ENCODE data around the gene PLCB4. TPM values are rescaled to one million over a fixed set of nuclear protein-coding genes. Genes with fewer than 3 reads are reported as not detected.

The PLCB4 gene
- total and polyA plus RNA-seq, 4 experiments from 2014 or later = not detected

DNA sequence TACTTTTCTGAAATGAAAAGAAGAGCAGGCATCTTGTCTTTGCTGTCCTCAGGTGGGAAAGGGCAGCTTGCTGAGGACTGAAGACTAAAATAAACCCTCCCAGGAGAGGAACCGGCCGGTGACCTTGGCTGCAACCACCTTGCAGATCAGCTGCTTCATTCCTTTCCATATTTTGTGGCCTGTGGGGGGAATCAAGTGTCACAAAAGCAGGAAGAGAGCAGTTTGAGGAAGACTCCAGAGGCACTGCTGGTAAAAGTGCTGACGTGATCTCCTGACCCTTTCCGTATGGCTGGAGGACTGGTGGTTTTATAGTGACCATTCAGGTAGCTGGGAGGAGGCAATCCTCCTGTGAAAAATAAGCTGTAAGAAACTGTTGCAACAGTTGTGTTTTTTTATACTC is 157.0 kb downstream of the PLCB4 start:
- Histone ChIP-seq H3K27ac (ENCODE audit: low read depth, low read length) (no peak overlapping the region), H3K4me3 (ENCODE audit: low read length in 2 of 2) (no peak overlapping the region), H3K4me1 (ENCODE audit: insufficient read depth, low read length) (no peaks in the 10 kb centered on the region), H3K27me3 (ENCODE audit: insufficient read depth, low read length) (no peaks in the 10 kb centered on the region), H3K36me3 (ENCODE audit: insufficient read depth, low read length) (no peaks in the 10 kb centered on the region), H3K9me3 (ENCODE audit: control insufficient read depth in 1 of 2, low read length in 2 of 2) (no peaks in the 10 kb centered on the region)
- Mint-ChIP-seq H3K9me3 (peaks cover 0 to 10% (median 1%) of the 10 kb centered on the region in 8 donors), H3K4me3 (no peak overlapping the region), H3K27me3 (no peaks in the 10 kb centered on the region), H3K36me3 (no peaks in the 10 kb centered on the region), H3K4me1 (no peaks in the 10 kb centered on the region), H3K27ac (no peak overlapping the region)
- ChIA-PET POLR2A (ENCODE audit: partially characterized antibody) (no interaction called here), CTCF (ENCODE audit: partially characterized antibody) (no interaction called here)
- intact Hi-C loops (cut with micrococcal nuclease) = no loop called here
- DNase-seq = no peak

DNA sequence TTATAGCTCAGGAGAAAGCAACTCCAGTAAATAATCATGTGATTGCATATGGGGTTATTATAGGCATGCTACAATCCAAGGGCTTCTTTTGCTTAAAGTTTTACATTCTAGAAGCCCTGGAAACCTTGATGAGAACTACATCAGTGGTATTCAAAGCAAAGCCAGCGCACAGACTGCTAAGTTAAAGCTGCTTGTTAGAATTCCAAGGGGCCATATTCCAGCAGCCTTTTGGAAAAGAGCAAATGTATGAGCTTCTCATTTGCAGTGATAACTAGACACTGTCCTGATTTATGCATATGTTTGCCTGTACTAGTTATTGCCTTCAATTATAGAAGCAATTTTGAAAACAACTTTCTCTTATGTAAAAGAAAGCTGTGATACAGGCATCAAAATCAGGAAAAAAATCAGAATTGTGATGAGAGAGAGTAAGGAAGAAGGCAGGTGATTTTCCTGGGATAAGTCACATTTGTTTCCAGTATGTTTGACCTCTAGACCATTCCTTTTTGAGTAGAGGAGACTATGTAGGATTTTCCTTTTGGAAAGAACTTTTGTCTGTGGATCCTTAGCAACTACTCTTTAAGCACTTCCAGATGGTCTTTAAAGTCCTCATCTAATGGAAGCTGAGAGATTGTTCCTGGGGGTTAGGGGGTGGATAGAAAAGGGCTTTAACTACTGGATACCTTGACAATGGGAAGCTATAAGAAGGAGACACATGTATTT is 159.2 kb downstream of the PLCB4 start:
- no peaks in the 10 kb centered on the region for H3K9me3 ChIP-seq (ENCODE audit: control insufficient read depth in 1 of 2, low read length in 2 of 2)
- H3K4me1 ChIP-seq (ENCODE audit: insufficient read depth, low read length) = no peaks in the 10 kb centered on the region
- H3K36me3 ChIP-seq (ENCODE audit: insufficient read depth, low read length) = no peaks in the 10 kb centered on the region
- Mint-ChIP-seq H3K36me3 (no peaks in the 10 kb centered on the region), H3K4me1 (no peaks in the 10 kb centered on the region), H3K4me3 (no peak overlapping the region), H3K27me3 (no peaks in the 10 kb centered on the region), H3K9me3 (peaks cover 0 to 10% (median under 1%) of the 10 kb centered on the region in 8 donors), H3K27ac (no peak overlapping the region)
- H3K27me3 ChIP-seq (ENCODE audit: insufficient read depth, low read length) = no peaks in the 10 kb centered on the region
- H3K4me3 ChIP-seq (ENCODE audit: low read length in 2 of 2) = no peak overlapping the region
- no peak for DNase-seq
- no peak overlapping the region for H3K27ac ChIP-seq (ENCODE audit: low read depth, low read length)
- ChIA-PET CTCF (ENCODE audit: partially characterized antibody) (no interaction called here), POLR2A (ENCODE audit: partially characterized antibody) (no interaction called here)
- intact Hi-C loops (cut with micrococcal nuclease) = no loop called here

DNA sequence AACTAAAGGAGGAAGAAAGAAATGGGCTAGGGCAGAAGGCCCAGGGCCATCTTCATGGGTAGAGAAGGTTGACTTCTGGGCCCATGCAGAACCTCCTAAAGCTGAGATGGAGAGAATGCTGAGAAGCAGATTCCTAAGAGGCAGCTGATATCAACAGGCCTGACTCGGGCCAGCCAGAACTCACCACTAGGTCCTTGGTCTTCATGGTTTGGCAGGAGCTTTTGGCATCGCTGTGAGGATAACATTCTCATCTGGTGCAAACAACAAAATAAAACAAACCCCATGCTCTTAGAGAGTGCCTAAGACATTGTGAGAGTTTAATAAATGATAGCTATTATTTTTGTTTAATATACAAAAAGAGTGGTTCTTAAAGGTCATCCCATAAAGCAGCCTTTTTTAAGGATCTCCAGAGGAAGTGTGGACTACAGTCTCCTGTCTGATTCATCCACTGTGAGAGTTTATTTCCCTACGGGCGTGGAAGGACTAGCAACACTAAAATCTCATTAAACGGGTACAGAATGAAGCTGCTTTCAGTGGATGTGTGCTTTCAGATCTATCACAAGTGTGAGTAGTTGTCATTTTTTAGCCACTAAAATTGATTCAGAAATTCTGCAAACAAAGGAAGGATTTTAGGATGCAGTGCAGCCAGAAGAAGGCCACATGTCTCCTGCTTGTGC is 160.0 kb downstream of the PLCB4 start:
- no peaks in the 10 kb centered on the region for H3K9me3 ChIP-seq (ENCODE audit: control insufficient read depth in 1 of 2, low read length in 2 of 2)
- Mint-ChIP-seq H3K27me3 (no peaks in the 10 kb centered on the region), H3K4me3 (no peak overlapping the region), H3K4me1 (no peaks in the 10 kb centered on the region), H3K27ac (no peak overlapping the region), H3K9me3 (peaks cover 0 to 8% (median 0%) of the 10 kb centered on the region in 8 donors), H3K36me3 (no peaks in the 10 kb centered on the region)
- ChIA-PET POLR2A (ENCODE audit: partially characterized antibody) (no interaction called here), CTCF (ENCODE audit: partially characterized antibody) (no interaction called here)
- H3K27ac ChIP-seq (ENCODE audit: low read depth, low read length) = no peak overlapping the region
- no peak for DNase-seq
- H3K36me3 ChIP-seq (ENCODE audit: insufficient read depth, low read length) = no peaks in the 10 kb centered on the region
- no peaks in the 10 kb centered on the region for H3K4me1 ChIP-seq (ENCODE audit: insufficient read depth, low read length)
- no peak overlapping the region for H3K4me3 ChIP-seq (ENCODE audit: low read length in 2 of 2)
- H3K27me3 ChIP-seq (ENCODE audit: insufficient read depth, low read length) = no peaks in the 10 kb centered on the region
- intact Hi-C loops (cut with micrococcal nuclease) = no loop called here

DNA sequence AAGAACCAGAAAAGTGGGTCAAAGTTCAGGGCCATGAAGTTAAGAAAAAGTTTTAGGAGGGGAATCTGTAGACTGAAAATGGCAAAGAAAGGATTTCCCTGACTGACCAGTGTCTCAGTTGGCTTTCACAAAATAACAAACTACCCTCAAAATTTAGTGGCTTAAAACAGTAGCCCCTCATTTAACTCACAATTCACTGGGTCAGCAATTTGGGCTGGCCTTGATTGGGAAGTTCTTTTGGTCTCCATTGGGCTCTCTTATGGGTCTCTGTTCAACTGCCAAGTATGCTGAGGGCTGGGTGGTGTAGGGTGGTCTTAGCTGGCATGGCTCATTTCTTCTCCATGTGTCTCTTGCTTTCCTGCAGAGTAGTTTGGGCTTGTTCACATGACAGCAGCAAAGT is 161.5 kb downstream of the PLCB4 start:
- Mint-ChIP-seq H3K4me1 (no peaks in the 10 kb centered on the region), H3K36me3 (no peaks in the 10 kb centered on the region), H3K27me3 (no peaks in the 10 kb centered on the region), H3K27ac (no peak overlapping the region), H3K9me3 (peaks cover 0 to 5% (median 0%) of the 10 kb centered on the region in 8 donors), H3K4me3 (no peak overlapping the region)
- CTCF ChIA-PET (ENCODE audit: partially characterized antibody) = no interaction called here
- no peak overlapping the region for H3K27ac ChIP-seq (ENCODE audit: low read depth, low read length)
- no peaks in the 10 kb centered on the region for H3K9me3 ChIP-seq (ENCODE audit: control insufficient read depth in 1 of 2, low read length in 2 of 2)
- POLR2A ChIA-PET (ENCODE audit: partially characterized antibody) = no interaction called here
- H3K4me1 ChIP-seq (ENCODE audit: insufficient read depth, low read length) = no peaks in the 10 kb centered on the region
- no peaks in the 10 kb centered on the region for H3K36me3 ChIP-seq (ENCODE audit: insufficient read depth, low read length)
- intact Hi-C loops (cut with micrococcal nuclease) = no loop called here
- no peaks in the 10 kb centered on the region for H3K27me3 ChIP-seq (ENCODE audit: insufficient read depth, low read length)
- no peak for DNase-seq
- H3K4me3 ChIP-seq (ENCODE audit: low read length in 2 of 2) = no peak overlapping the region

DNA sequence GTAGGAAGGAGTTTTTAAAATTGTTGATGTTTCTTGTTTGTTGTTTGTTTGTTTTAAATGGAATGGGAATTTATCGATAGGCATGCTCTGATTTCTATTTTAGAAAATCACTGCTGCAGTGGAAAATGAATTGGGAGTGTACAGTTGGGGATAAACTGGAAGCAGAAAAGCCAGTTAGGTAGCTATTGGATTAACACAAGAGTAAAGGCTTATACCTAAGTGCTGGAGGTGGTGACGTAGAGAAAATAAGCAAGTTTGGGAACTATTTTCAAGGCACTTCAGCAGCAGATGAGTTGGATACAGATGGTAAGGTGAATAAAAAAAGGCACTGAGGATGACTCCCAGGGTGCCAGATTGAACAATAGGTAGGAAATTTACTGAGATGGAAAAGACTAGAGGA is 164.9 kb downstream of the PLCB4 start:
- H3K9me3 Mint-ChIP-seq = peaks cover 0 to 5% (median 0%) of the 10 kb centered on the region in 8 donors
- no peaks in the 10 kb centered on the region for H3K36me3 ChIP-seq (ENCODE audit: insufficient read depth, low read length)
- no peak overlapping the region for H3K4me3 ChIP-seq (ENCODE audit: low read length in 2 of 2)
- intact Hi-C loops (cut with micrococcal nuclease) = no loop called here
- H3K27ac ChIP-seq (ENCODE audit: low read depth, low read length) = no peak overlapping the region
- no peaks in the 10 kb centered on the region for H3K36me3 Mint-ChIP-seq
- no peak overlapping the region for H3K4me3 Mint-ChIP-seq
- H3K9me3 ChIP-seq (ENCODE audit: control insufficient read depth in 1 of 2, low read length in 2 of 2) = no peaks in the 10 kb centered on the region
- CTCF ChIA-PET (ENCODE audit: partially characterized antibody) = no interaction called here
- POLR2A ChIA-PET (ENCODE audit: partially characterized antibody) = no interaction called here
- H3K4me1 ChIP-seq (ENCODE audit: insufficient read depth, low read length) = no peaks in the 10 kb centered on the region
- H3K4me1 Mint-ChIP-seq = no peaks in the 10 kb centered on the region
- no peak for DNase-seq
- no peaks in the 10 kb centered on the region for H3K27me3 ChIP-seq (ENCODE audit: insufficient read depth, low read length)
- H3K27ac Mint-ChIP-seq = no peak overlapping the region
- H3K27me3 Mint-ChIP-seq = no peaks in the 10 kb centered on the region

DNA sequence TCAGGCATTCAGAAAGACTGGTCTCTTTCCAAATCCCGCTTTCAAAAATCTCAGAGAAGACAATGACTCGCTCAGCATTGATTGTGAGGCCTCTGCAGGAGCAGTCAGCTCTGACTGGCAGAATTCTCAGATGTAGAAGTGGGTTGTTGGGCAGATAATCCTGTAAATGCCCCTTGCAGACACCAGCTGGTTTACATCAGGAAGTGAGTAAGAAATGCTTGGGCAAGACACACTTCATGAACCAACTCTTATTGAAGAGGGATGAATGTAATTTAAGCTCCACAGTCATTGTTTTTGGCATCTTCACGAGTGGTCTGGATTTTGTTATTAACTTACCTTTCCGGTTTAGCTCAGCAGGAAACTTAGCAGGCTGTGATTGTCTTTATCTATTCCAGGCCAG is 166.6 kb downstream of the PLCB4 start:
- Mint-ChIP-seq H3K4me1 (no peaks in the 10 kb centered on the region), H3K36me3 (no peaks in the 10 kb centered on the region), H3K4me3 (no peak overlapping the region), H3K27me3 (no peaks in the 10 kb centered on the region), H3K27ac (no peak overlapping the region), H3K9me3 (peaks cover 0 to 8% (median 0%) of the 10 kb centered on the region in 8 donors)
- POLR2A ChIA-PET (ENCODE audit: partially characterized antibody) = no interaction called here
- DNase-seq = no peak
- no peaks in the 10 kb centered on the region for H3K36me3 ChIP-seq (ENCODE audit: insufficient read depth, low read length)
- H3K4me1 ChIP-seq (ENCODE audit: insufficient read depth, low read length) = no peaks in the 10 kb centered on the region
- intact Hi-C loops (cut with micrococcal nuclease) = no loop called here
- no peaks in the 10 kb centered on the region for H3K9me3 ChIP-seq (ENCODE audit: control insufficient read depth in 1 of 2, low read length in 2 of 2)
- no peak overlapping the region for H3K4me3 ChIP-seq (ENCODE audit: low read length in 2 of 2)
- CTCF ChIA-PET (ENCODE audit: partially characterized antibody) = no interaction called here
- H3K27me3 ChIP-seq (ENCODE audit: insufficient read depth, low read length) = no peaks in the 10 kb centered on the region
- H3K27ac ChIP-seq (ENCODE audit: low read depth, low read length) = no peak overlapping the region

DNA sequence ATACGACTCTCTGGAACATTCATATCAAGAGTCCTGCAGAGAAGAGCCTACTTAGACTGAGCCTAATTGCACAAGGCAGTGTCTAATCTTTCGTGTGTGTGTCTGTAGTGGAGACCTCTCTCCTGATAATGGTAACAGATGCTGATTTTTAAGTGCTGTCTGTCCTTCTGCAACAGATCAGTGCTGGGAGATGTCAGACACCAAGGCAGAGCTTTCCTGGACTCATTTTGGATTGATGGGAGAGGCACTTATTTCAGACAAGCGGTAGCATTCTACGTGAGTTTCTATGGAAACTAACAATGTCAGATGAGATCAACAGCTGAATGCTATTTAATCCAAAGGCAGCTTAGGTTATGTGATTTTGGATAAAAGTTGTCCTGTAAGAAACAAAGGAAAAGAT is 167.6 kb downstream of the PLCB4 start:
- Histone ChIP-seq H3K9me3 (ENCODE audit: control insufficient read depth in 1 of 2, low read length in 2 of 2) (no peaks in the 10 kb centered on the region), H3K4me1 (ENCODE audit: insufficient read depth, low read length) (no peaks in the 10 kb centered on the region), H3K4me3 (ENCODE audit: low read length in 2 of 2) (no peak overlapping the region), H3K27me3 (ENCODE audit: insufficient read depth, low read length) (no peaks in the 10 kb centered on the region), H3K36me3 (ENCODE audit: insufficient read depth, low read length) (no peaks in the 10 kb centered on the region), H3K27ac (ENCODE audit: low read depth, low read length) (no peak overlapping the region)
- H3K36me3 Mint-ChIP-seq = no peaks in the 10 kb centered on the region
- DNase-seq = no peak
- no peak overlapping the region for H3K4me3 Mint-ChIP-seq
- ChIA-PET CTCF (ENCODE audit: partially characterized antibody) (no interaction called here), POLR2A (ENCODE audit: partially characterized antibody) (no interaction called here)
- no peaks in the 10 kb centered on the region for H3K4me1 Mint-ChIP-seq
- intact Hi-C loops (cut with micrococcal nuclease) = no loop called here
- H3K9me3 Mint-ChIP-seq = peaks cover 0 to 9% (median 0%) of the 10 kb centered on the region in 8 donors
- no peaks in the 10 kb centered on the region for H3K27me3 Mint-ChIP-seq
- H3K27ac Mint-ChIP-seq = no peak overlapping the region
